Upper lobe of left lung (tissue), 4 donors: ENCODE measurements around the gene TMEM252.

ENCODE experiments used
- EP300 ChIP-seq, 4 donors: sonication (generic); formaldehyde crosslinking; IDR thresholded peaks; one replicate each; pipeline ENCODE4 v1.5.1; 2017; ENCODE audit warnings: antibody characterized with exemption in 4 of 4, control low read depth in 2 of 4
- POLR2A ChIP-seq, 4 donors: fragments of 450-650 bp; IDR thresholded peaks; one replicate each; pipeline ENCODE4 v1.5.1; 2016 to 2017; ENCODE audit warnings: antibody characterized with exemption in 4 of 4, mild to moderate bottlenecking in 2 of 4
- TF ChIP-seq, protein P1 (sequence below), 6 experiments: fragments of 450-650 bp in 4 of 6; fragments of 200-600 bp in 2 of 6; sonication (generic) in 2 of 6; IDR thresholded peaks; one replicate each; pipeline ENCODE4 v1.5.1; 2016 to 2019; ENCODE audit warnings: antibody characterized with exemption in 6 of 6

DNA sequence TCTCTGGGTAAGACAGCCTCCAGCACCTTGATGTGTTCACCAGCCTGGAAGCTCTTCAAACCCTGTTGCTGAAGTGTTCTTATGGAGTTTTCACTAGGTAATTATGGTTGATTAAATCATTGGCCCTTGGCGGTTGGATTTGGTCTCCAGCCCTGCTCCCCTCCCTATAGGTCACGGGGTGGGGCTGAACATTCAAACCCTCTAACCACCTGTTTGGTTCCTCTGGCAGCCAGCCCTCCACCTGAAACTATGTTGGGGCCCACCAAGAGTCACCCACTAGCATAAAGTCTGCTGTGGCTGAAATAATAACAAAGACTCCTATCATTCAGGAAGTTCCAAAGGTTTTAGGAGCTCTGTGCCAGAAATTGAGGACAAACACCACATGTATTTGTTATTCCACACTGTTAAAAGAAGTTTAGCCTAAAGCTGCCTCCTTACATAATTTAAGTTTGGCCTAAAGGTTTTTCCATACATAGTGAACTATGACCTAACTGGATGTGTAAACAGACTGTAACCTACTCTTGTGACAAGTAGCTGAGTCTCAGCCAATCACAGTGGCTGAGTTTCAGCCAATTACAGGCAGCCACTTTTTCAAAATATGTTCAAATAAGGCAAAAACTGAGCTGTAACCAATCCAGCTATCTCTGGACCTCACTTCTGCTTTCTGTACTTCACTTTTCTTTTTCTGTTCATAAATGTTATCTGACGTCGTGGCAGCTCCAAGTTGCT lies 34.8 kb downstream of the TMEM252 start:
- no peak for TF ChIP-seq EP300 (IDR thresholded peaks at IDR 0.05)
- TF ChIP-seq, protein P1, sequence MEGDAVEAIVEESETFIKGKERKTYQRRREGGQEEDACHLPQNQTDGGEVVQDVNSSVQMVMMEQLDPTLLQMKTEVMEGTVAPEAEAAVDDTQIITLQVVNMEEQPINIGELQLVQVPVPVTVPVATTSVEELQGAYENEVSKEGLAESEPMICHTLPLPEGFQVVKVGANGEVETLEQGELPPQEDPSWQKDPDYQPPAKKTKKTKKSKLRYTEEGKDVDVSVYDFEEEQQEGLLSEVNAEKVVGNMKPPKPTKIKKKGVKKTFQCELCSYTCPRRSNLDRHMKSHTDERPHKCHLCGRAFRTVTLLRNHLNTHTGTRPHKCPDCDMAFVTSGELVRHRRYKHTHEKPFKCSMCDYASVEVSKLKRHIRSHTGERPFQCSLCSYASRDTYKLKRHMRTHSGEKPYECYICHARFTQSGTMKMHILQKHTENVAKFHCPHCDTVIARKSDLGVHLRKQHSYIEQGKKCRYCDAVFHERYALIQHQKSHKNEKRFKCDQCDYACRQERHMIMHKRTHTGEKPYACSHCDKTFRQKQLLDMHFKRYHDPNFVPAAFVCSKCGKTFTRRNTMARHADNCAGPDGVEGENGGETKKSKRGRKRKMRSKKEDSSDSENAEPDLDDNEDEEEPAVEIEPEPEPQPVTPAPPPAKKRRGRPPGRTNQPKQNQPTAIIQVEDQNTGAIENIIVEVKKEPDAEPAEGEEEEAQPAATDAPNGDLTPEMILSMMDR (IDR thresholded peaks at IDR 0.05) = no peak
- no peak for TF ChIP-seq POLR2A (IDR thresholded peaks at IDR 0.05)
